ENCODE data around the gene CDKN2AIPNL.

The CDKN2AIPNL gene, protein sequence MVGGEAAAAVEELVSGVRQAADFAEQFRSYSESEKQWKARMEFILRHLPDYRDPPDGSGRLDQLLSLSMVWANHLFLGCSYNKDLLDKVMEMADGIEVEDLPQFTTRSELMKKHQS

DNA sequence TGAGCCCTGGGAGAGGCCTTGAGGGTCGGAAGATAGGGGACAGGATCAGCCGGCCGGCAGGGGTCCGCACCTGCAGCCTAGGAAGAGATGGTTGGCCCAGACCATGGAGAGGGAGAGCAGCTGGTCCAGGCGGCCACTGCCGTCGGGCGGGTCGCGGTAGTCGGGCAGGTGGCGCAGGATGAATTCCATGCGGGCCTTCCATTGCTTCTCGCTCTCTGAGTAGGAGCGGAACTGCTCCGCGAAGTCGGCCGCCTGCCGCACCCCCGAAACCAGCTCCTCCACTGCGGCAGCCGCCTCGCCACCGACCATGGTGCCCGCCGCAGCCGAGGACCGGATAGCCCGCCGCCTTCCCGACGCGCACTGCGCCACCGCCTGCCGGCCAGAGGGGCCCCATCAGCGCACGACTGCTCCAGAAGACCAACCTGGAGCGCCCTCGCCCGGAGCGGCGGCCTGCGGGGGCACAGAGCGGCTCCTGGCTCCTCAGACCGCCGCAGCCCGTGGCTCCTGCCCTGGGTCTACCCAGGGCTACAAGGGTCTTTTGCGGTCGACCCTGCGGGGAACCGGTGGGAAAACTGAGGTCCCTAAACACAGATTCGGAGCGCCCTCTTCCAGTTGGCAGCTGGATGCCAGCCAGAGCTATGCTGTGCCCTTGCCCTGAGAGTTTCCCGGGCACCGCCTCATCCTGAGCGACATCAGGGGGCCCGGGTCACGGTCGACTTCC is at the start of gene CDKN2AIPNL:
Gene CDKN2AIPNL (minus strand): TSS at position 336 of the 721 bp plus-strand sequence. CDS start 27 bp downstream, at position 309.
- peak; percentile 96 for DNase-seq (ENCODE audit: extremely low spot score)
- CTCF ChIA-PET: interaction anchor here (0.6 to 3.5 kb wide), 33 partner anchors 10 to 223 kb away, joined by 3 to 25 read pairs (median 5); no protein-coding TSS in a partner anchor
- TF ChIP-seq, protein P1, sequence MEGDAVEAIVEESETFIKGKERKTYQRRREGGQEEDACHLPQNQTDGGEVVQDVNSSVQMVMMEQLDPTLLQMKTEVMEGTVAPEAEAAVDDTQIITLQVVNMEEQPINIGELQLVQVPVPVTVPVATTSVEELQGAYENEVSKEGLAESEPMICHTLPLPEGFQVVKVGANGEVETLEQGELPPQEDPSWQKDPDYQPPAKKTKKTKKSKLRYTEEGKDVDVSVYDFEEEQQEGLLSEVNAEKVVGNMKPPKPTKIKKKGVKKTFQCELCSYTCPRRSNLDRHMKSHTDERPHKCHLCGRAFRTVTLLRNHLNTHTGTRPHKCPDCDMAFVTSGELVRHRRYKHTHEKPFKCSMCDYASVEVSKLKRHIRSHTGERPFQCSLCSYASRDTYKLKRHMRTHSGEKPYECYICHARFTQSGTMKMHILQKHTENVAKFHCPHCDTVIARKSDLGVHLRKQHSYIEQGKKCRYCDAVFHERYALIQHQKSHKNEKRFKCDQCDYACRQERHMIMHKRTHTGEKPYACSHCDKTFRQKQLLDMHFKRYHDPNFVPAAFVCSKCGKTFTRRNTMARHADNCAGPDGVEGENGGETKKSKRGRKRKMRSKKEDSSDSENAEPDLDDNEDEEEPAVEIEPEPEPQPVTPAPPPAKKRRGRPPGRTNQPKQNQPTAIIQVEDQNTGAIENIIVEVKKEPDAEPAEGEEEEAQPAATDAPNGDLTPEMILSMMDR (IDR thresholded peaks at IDR 0.05; ENCODE audit: control extremely low read depth, extremely low read depth, low read depth, missing control alignments): peak; percentile 95
- POLR2A ChIA-PET: no interaction called here

DNA sequence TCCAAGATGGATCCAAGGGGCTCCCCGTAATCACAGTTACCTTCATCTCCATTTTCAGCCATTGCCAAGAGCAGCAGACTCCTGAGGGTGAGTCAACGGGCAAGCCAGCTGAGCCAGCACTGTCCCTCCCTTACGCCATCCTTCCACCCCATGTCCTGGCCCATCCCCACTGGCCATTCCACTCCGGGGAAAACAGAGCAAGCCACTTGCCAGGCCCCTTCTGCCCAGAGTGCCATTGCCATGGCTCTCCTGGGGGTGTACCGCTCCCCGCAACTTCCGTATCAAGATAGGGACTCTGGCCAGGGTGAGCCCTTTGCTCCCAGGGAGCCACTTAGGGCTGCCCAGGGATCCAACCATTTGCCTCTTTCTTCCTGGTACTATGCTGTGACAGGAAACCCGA is 48.9 kb upstream of the CDKN2AIPNL start:
- DNase-seq (ENCODE audit: extremely low spot score): peak; percentile 4
- POLR2A ChIA-PET: no interaction called here
- CTCF ChIA-PET: interaction anchor here (1.3 to 2.2 kb wide), 2 partner anchors 13 to 49 kb away, joined by 4 to 11 read pairs; partner anchors contain the start of gene CDKN2AIPNL
- TF ChIP-seq, protein P1 (IDR thresholded peaks at IDR 0.05; ENCODE audit: control extremely low read depth, extremely low read depth, low read depth, missing control alignments): no peak

DNA sequence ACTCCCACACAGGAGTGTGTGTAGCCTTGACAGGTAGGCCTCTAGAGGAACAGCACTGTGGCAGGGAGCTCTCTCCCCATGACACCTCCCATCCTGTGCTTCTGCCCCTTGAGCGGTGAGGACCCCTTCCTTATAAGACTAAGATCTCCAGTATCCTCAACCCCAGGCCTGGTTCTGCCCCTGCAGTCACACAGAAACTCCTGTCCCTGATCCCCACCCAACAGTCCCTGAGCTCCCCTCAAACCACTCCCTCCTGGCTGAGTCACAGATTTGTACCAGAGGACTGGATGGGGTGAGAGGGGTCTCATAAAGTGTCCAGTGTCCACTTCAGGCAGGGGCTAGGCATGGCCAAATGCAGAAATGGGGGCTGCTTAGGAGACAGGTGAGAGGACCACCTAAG is 47.8 kb upstream of the CDKN2AIPNL start:
- TF ChIP-seq, protein P1 (IDR thresholded peaks at IDR 0.05; ENCODE audit: control extremely low read depth, extremely low read depth, low read depth, missing control alignments): no peak
- DNase-seq (ENCODE audit: extremely low spot score): no peak
- POLR2A ChIA-PET: no interaction called here
- CTCF ChIA-PET: interaction anchor here (1.1 to 2.2 kb wide), 4 partner anchors 12 to 56 kb away, joined by 3 to 11 read pairs (median 4); no protein-coding TSS in a partner anchor

DNA sequence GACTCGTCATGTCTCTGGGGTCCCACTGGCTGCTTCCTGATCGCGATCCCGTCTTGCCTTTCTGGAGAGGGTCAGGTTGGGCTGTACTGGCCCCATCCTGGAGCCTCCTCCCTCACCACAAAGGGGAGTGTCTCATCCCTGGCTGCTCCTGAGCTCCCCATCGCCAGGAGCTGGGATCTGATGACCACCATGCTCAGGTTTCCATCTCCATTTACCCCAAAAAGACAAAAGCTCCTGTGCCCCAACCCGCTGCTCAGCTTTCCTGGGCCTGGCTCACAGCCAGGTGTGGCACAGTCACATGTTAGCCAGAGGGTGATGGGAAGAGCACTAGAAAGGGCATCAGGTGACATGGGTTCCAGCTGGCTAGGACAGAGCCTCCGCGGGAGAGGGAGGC is 47.3 kb upstream of the CDKN2AIPNL start:
- peak; percentile 20 for DNase-seq (ENCODE audit: extremely low spot score)
- ChIA-PET POLR2A (no interaction called here), CTCF (interaction anchor here (1.1 to 2.2 kb wide), 4 partner anchors 11 to 56 kb away, joined by 3 to 11 read pairs (median 4); no protein-coding TSS in a partner anchor)
- TF ChIP-seq, protein P1 (IDR thresholded peaks at IDR 0.05; ENCODE audit: control extremely low read depth, extremely low read depth, low read depth, missing control alignments): no peak

DNA sequence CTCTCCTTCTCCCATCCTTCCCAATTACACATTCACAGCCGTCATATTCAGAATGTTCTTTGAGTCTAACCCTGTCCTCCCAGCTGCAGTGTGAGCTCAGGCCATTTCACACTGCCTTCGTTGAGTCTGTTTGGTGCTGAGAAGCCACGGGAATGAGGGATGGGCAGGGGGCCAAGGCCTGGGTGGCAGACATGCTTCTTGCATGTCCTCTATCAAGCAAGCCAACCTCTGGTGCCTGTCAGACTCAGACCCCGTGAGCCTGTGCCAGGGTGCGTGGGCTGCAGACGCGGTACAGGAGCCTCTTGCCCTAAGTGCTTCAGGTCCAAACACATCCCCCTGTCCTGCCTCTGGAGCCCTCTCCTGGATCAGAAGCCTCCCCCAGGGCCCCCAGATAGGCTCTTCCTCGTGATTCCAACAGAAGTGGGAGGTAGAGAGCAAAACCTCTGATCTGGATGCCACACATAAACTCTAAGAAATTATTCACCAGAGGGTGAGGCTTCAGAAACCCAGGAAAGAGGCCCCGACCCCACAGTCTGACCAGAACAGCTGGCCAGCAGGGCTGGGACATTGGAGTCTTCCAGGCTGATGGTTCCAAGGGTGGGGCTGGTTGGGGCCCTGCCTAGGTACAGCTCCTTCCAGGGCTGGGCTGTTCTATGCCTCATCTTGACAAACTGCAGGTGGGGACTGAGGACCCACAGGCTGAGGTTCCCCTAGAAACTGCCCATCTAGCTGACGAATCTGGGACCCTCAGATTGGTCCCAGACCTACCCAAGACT is 46.7 kb upstream of the CDKN2AIPNL start:
- CTCF ChIA-PET: interaction anchor here (1.1 to 2.2 kb wide), 4 partner anchors 10 to 57 kb away, joined by 3 to 11 read pairs (median 4); no protein-coding TSS in a partner anchor
- POLR2A ChIA-PET: interaction anchor here (0.6 kb wide), 1 partner anchor 708 kb away, joined by 3 read pairs; no protein-coding TSS in a partner anchor
- no peak for DNase-seq (ENCODE audit: extremely low spot score)
- TF ChIP-seq, protein P1 (IDR thresholded peaks at IDR 0.05; ENCODE audit: control extremely low read depth, extremely low read depth, low read depth, missing control alignments): no peak

DNA sequence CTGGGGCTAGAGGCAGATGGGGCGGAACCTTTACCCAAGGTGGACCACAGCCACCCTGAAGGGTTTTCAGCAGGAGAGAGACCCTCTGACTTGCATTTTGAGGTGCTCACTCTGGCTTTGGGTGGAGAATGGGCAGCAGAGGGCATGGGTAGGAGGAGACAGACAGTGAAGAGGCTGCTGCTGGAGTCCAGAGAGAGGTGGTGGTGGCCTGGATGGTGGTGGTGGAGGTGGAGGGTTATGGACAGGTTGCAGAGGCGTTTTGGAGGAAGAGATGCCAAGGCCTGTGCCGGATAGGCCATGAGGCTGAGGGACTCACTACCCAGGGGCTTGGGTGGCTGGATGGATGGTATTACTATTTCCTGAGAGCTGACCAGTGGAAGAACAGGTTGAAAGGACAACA is 46.1 kb upstream of the CDKN2AIPNL start:
- ChIA-PET CTCF (no interaction called here), POLR2A (interaction anchor here (0.6 kb wide), 1 partner anchor 709 kb away, joined by 3 read pairs; no protein-coding TSS in a partner anchor)
- TF ChIP-seq, protein P1 (IDR thresholded peaks at IDR 0.05; ENCODE audit: control extremely low read depth, extremely low read depth, low read depth, missing control alignments): no peak
- no peak for DNase-seq (ENCODE audit: extremely low spot score)
